Activated CD8-positive, alpha-beta T cell treated with anti-CD3 and anti-CD28 coated beads for 36 hours (primary cell): Measurements from ENCODE around the gene GALNTL6. TPM values are rescaled to one million over a fixed set of nuclear protein-coding genes. Genes with fewer than 3 reads are reported as not detected.

Source experiments
- ATAC-seq: fragments of 200-7000 bp; cut with Tn5 transposase; one replicate; pipeline ENCODE4 v1.10.0; 2021; ENCODE audit warnings: mild to moderate bottlenecking, moderate library complexity
- CTCF ChIA-PET: fragments of 350-600 bp; sonication (Branson Sonifier 250); formaldehyde crosslinking; loops from one replicate; lab custom pipeline; 2021; ENCODE audit warnings: antibody characterized with exemption; lab: Charles Lee
- POLR2A ChIA-PET: fragments of 350-600 bp; sonication (Branson Sonifier 250); formaldehyde crosslinking; loops from one replicate; lab custom pipeline; 2021; ENCODE audit warnings: antibody characterized with exemption; lab: Charles Lee
- DNase-seq: peaks from one replicate; pipeline ENCODE4 v3.0.0-alpha.2; 2020
- H3K27ac Mint-ChIP-seq: one replicate; pipeline ENCODE4 v1.8.0; 2021; ENCODE audit warnings: mild to moderate bottlenecking, mixed read lengths
- H3K27me3 Mint-ChIP-seq: one replicate; pipeline ENCODE4 v1.8.0; 2021; ENCODE audit warnings: mixed read lengths
- H3K36me3 Mint-ChIP-seq: one replicate; pipeline ENCODE4 v1.8.0; 2021; ENCODE audit warnings: low read depth, mixed read lengths
- H3K4me1 Mint-ChIP-seq: one replicate; pipeline ENCODE4 v1.8.0; 2021; ENCODE audit warnings: low read depth, mixed read lengths
- H3K4me3 Mint-ChIP-seq: one replicate; pipeline ENCODE4 v1.8.0; 2021; ENCODE audit warnings: mild to moderate bottlenecking, moderate library complexity, mixed read lengths
- H3K9me3 Mint-ChIP-seq: one replicate; pipeline ENCODE4 v1.8.0; 2021; ENCODE audit warnings: mixed read lengths
- intact Hi-C: fragments of 100-400 bp; cut with micrococcal nuclease; formaldehyde crosslinking; loops from one replicate; pipeline ENCODE4 v1.10.0; 2022
- total RNA-seq, 2 experiments: library from RNA; stranded (reverse); gene quantifications; one replicate each; pipeline ENCODE4 v1.2.3, GENCODE V29; 2021
- TF ChIP-seq, protein P1 (sequence below): fragments of 200-600 bp; IDR thresholded peaks from one replicate; pipeline ENCODE4 v1.8.0; 2022; ENCODE audit warnings: antibody characterized with exemption, mild to moderate bottlenecking

Gene GALNTL6
- total RNA-seq, 2 experiments from 2014 or later = not detected

DNA sequence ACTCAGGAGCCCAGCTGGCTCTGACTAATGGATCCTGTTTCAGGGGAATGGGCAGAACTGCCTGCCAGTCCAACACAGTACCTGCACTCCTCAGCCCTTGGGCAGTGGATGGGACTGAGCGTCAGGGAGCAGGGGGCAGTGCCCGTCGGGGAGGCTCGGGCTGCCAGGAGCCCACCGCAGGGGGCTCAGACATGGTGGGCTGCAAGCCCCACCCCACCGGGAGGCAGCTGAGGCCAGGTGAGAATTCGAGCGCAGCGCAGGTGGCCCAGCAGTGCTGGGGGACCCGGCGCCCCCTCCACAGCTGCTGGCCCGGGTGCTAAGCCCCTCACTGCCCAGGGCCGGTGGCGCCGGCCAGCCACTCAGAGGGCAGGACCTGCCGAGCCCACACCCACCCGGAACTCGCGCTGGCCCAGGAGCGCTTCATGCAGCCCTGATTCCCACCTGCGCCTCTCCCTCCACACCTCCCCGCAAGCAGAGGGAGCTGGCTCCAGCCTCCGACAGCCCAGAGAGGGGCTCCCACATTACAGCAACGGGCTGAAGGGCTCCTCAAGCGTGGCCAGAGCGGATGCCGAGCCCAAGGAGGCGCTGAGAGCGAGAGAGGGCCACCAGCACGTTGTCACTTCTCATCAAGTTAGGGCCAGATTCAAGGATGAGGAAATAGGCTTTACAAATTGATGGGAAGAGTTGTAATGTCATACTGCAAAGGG lies 668.8 kb downstream of the GALNTL6 start:
- Mint-ChIP-seq H3K9me3 (no peaks in the 10 kb centered on the region), H3K4me1 (no peaks in the 10 kb centered on the region), H3K36me3 (no peaks in the 10 kb centered on the region), H3K4me3 (no peak overlapping the region), H3K27me3 (no peaks in the 10 kb centered on the region), H3K27ac (no peak overlapping the region)
- intact Hi-C loops = no loop called here
- TF ChIP-seq, protein P1, sequence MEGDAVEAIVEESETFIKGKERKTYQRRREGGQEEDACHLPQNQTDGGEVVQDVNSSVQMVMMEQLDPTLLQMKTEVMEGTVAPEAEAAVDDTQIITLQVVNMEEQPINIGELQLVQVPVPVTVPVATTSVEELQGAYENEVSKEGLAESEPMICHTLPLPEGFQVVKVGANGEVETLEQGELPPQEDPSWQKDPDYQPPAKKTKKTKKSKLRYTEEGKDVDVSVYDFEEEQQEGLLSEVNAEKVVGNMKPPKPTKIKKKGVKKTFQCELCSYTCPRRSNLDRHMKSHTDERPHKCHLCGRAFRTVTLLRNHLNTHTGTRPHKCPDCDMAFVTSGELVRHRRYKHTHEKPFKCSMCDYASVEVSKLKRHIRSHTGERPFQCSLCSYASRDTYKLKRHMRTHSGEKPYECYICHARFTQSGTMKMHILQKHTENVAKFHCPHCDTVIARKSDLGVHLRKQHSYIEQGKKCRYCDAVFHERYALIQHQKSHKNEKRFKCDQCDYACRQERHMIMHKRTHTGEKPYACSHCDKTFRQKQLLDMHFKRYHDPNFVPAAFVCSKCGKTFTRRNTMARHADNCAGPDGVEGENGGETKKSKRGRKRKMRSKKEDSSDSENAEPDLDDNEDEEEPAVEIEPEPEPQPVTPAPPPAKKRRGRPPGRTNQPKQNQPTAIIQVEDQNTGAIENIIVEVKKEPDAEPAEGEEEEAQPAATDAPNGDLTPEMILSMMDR = no peak
- ATAC-seq = no peak
- CTCF ChIA-PET = no interaction called here
- no peak for DNase-seq
- POLR2A ChIA-PET = no interaction called here

DNA sequence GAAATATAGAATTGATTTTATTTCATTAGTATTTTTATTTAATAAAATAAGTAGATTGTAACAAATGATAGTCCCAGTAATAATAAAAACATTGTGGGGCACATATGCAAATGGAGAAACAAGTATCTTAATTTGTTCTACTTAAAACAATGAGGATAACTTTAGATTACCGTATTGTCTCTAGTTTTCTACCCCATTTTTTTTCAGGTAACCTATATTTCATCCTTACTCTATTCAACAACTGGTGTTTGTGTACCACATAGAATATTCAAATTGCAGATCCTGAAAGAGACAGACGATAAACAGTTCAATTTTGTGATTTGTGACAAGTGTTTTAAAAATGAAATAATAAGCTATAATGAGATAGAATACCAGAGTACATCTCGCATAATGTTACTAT lies 671.8 kb downstream of the GALNTL6 start:
- no peaks in the 10 kb centered on the region for H3K27me3 Mint-ChIP-seq
- H3K9me3 Mint-ChIP-seq = no peaks in the 10 kb centered on the region
- no peak overlapping the region for H3K4me3 Mint-ChIP-seq
- CTCF ChIA-PET = no interaction called here
- no peak overlapping the region for H3K27ac Mint-ChIP-seq
- intact Hi-C loops = no loop called here
- DNase-seq (no peak), ATAC-seq (no peak)
- TF ChIP-seq, protein P1 = no peak
- no peaks in the 10 kb centered on the region for H3K36me3 Mint-ChIP-seq
- POLR2A ChIA-PET = no interaction called here
- no peaks in the 10 kb centered on the region for H3K4me1 Mint-ChIP-seq

DNA sequence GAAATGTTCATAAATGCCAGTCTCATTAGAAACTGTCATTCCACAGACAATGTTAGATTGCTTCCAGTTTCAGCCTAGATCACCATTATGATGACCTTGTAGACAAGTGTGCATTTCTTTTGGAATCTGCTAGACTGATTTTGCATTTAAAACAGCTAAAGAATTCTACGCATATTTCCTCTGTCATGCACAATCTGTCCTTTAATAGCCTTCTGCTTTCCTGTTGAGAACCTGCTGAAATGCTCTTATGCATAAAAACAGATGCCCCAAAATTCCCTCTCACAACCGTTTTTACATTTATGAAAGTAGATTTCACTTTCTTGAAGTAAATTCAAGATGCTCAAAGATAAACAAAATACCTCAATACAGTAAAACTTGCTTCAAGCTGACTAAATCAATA lies 673.3 kb downstream of the GALNTL6 start:
- Mint-ChIP-seq H3K36me3 (no peaks in the 10 kb centered on the region), H3K27ac (no peak overlapping the region), H3K27me3 (no peaks in the 10 kb centered on the region), H3K4me3 (no peak overlapping the region), H3K4me1 (no peaks in the 10 kb centered on the region), H3K9me3 (no peaks in the 10 kb centered on the region)
- intact Hi-C loops = no loop called here
- ATAC-seq = no peak
- no peak for DNase-seq
- ChIA-PET CTCF (no interaction called here), POLR2A (no interaction called here)
- TF ChIP-seq, protein P1 = no peak

DNA sequence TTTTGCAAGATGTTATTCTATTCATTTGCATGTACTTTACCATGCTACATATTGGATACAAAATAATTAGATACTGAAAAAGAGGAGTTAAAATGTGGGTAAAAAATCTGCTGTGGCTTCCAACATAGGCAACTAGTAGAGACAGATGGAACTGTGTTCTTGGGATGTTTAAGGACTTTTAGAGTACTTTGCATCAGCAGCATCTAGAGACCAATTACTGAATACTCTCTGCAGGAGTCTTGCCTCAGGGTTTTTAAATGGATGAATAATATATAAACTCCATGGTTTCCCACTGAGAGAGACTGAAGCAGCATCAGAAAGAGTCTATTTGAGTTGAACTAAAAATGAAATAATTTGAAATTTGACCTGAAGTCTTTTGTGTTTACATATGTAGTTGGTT lies 676.7 kb downstream of the GALNTL6 start:
- TF ChIP-seq, protein P1 = no peak
- Mint-ChIP-seq H3K36me3 (no peaks in the 10 kb centered on the region), H3K27ac (no peak overlapping the region), H3K9me3 (no peaks in the 10 kb centered on the region), H3K4me3 (no peak overlapping the region), H3K27me3 (no peaks in the 10 kb centered on the region), H3K4me1 (no peaks in the 10 kb centered on the region)
- DNase-seq (no peak), ATAC-seq (no peak)
- CTCF ChIA-PET = no interaction called here
- POLR2A ChIA-PET = no interaction called here
- intact Hi-C loops = no loop called here

DNA sequence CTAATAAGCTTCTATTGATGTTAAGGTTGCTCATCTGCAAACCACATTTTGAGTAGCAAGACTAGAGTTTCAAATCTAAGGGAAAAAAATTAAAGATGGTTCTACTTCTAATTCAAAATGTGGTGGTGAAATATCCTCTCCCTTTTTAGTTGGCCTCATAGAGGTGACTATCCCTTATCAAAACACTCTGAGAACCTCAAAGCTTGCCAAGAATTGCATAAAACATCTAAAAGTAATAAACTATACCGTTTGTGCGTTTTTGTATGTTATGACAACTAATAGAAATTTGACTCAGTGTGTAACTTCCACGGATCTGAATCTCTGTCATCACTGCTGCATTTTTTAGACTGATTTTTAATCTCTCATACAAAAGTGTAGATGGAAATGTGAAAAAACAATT lies 682.6 kb downstream of the GALNTL6 start:
- Mint-ChIP-seq H3K4me3 (no peak overlapping the region), H3K9me3 (peaks cover 2% of the 10 kb centered on the region), H3K36me3 (no peaks in the 10 kb centered on the region), H3K4me1 (no peaks in the 10 kb centered on the region), H3K27me3 (no peaks in the 10 kb centered on the region), H3K27ac (no peak overlapping the region)
- intact Hi-C loops = no loop called here
- ChIA-PET CTCF (no interaction called here), POLR2A (no interaction called here)
- no peak for DNase-seq
- TF ChIP-seq, protein P1 = no peak
- ATAC-seq = no peak
